ENCODE measurements around the gene MAST4.

GRCh38 chr5:66993882-66994281, 397.7 kb downstream of the MAST4 start:
- TF ChIP-seq, protein P1, sequence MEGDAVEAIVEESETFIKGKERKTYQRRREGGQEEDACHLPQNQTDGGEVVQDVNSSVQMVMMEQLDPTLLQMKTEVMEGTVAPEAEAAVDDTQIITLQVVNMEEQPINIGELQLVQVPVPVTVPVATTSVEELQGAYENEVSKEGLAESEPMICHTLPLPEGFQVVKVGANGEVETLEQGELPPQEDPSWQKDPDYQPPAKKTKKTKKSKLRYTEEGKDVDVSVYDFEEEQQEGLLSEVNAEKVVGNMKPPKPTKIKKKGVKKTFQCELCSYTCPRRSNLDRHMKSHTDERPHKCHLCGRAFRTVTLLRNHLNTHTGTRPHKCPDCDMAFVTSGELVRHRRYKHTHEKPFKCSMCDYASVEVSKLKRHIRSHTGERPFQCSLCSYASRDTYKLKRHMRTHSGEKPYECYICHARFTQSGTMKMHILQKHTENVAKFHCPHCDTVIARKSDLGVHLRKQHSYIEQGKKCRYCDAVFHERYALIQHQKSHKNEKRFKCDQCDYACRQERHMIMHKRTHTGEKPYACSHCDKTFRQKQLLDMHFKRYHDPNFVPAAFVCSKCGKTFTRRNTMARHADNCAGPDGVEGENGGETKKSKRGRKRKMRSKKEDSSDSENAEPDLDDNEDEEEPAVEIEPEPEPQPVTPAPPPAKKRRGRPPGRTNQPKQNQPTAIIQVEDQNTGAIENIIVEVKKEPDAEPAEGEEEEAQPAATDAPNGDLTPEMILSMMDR (IDR thresholded peaks at IDR 0.05; ENCODE audit: low read depth, low read length) = no peak
- no peak for TF ChIP-seq EZH2phosphoT487 (IDR thresholded peaks at IDR 0.05; ENCODE audit: low read depth)

Data from OCI-LY3 (cell line).